Dendritic cell treated with granulocyte-macrophage colony-stimulating factor and Interleukin-4, amounts not matched to agents 40 ng/mL and 50 ng/mL, for 4 days (primary cell): ENCODE data around the gene CCDC71L.

Source experiments
- H3K27ac Mint-ChIP-seq: one replicate; pipeline ENCODE4 v1.8.0; 2022; ENCODE audit warnings: mild to moderate bottlenecking, mixed read lengths
- H3K27me3 Mint-ChIP-seq: one replicate; pipeline ENCODE4 v1.8.0; 2022; ENCODE audit warnings: mild to moderate bottlenecking, mixed read lengths
- H3K36me3 Mint-ChIP-seq: one replicate; pipeline ENCODE4 v1.8.0; 2022; ENCODE audit warnings: low read depth, mixed read lengths
- H3K4me1 Mint-ChIP-seq: one replicate; pipeline ENCODE4 v1.8.0; 2022; ENCODE audit warnings: low read depth, mixed read lengths
- H3K4me3 Mint-ChIP-seq: one replicate; pipeline ENCODE4 v1.8.0; 2022; ENCODE audit warnings: mild to moderate bottlenecking, moderate library complexity, mixed read lengths
- H3K9me3 Mint-ChIP-seq: one replicate; pipeline ENCODE4 v1.8.0; 2022; ENCODE audit warnings: mixed read lengths
- intact Hi-C: fragments of 100-400 bp; cut with micrococcal nuclease; formaldehyde crosslinking; loops from one replicate; pipeline ENCODE4 v1.15.0; 2022

The CCDC71L gene

GRCh38 chr7:106646256-106646655, 14.7 kb downstream of the CCDC71L start:
- peaks cover 9% of the 10 kb centered on the region for H3K9me3 Mint-ChIP-seq
- H3K36me3 Mint-ChIP-seq = no peaks in the 10 kb centered on the region
- H3K27ac Mint-ChIP-seq = no peak overlapping the region
- intact Hi-C loops = no loop called here
- no peak overlapping the region for H3K4me3 Mint-ChIP-seq
- H3K27me3 Mint-ChIP-seq = no peaks in the 10 kb centered on the region
- H3K4me1 Mint-ChIP-seq = peaks cover 5% of the 10 kb centered on the region

- no peaks in the 10 kb centered on the region for H3K36me3 Mint-ChIP-seq
- no peaks in the 10 kb centered on the region for H3K27me3 Mint-ChIP-seq
- peaks cover 9% of the 10 kb centered on the region for H3K9me3 Mint-ChIP-seq
- intact Hi-C loops = no loop called here
- H3K27ac Mint-ChIP-seq = no peak overlapping the region
- H3K4me3 Mint-ChIP-seq = no peak overlapping the region
- peaks cover 5% of the 10 kb centered on the region for H3K4me1 Mint-ChIP-seq
Measured at GRCh38 chr7:106644999-106645398, 16.0 kb downstream of the CCDC71L start.

GRCh38 chr7:106643216-106644000, 17.6 kb downstream of the CCDC71L start:
- Mint-ChIP-seq H3K27me3 (no peaks in the 10 kb centered on the region), H3K4me3 (no peak overlapping the region), H3K4me1 (peaks cover 11% of the 10 kb centered on the region), H3K27ac (no peak overlapping the region), H3K36me3 (no peaks in the 10 kb centered on the region), H3K9me3 (no peaks in the 10 kb centered on the region)
- intact Hi-C loops = no loop called here

GRCh38 chr7:106641416-106641815, 19.5 kb downstream of the CCDC71L start:
- no peaks in the 10 kb centered on the region for H3K27me3 Mint-ChIP-seq
- intact Hi-C loops = no loop called here
- H3K4me1 Mint-ChIP-seq = peaks cover 11% of the 10 kb centered on the region
- H3K27ac Mint-ChIP-seq = no peak overlapping the region
- H3K9me3 Mint-ChIP-seq = no peaks in the 10 kb centered on the region
- no peak overlapping the region for H3K4me3 Mint-ChIP-seq
- no peaks in the 10 kb centered on the region for H3K36me3 Mint-ChIP-seq

- Mint-ChIP-seq H3K36me3 (no peaks in the 10 kb centered on the region), H3K27me3 (peaks cover 1% of the 10 kb centered on the region), H3K4me3 (no peak overlapping the region), H3K4me1 (peaks cover 11% of the 10 kb centered on the region), H3K27ac (no peak overlapping the region), H3K9me3 (no peaks in the 10 kb centered on the region)
- intact Hi-C loops = no loop called here
Measured at GRCh38 chr7:106640368-106641141, 20.4 kb downstream of the CCDC71L start.

- H3K4me3 Mint-ChIP-seq = no peak overlapping the region
- no peak overlapping the region for H3K27ac Mint-ChIP-seq
- intact Hi-C loops = loop anchor here (5.0 kb wide), 1 partner anchor 37 kb away; no protein-coding TSS in a partner anchor
- no peaks in the 10 kb centered on the region for H3K9me3 Mint-ChIP-seq
- H3K4me1 Mint-ChIP-seq = peaks cover 11% of the 10 kb centered on the region
- H3K36me3 Mint-ChIP-seq = no peaks in the 10 kb centered on the region
- H3K27me3 Mint-ChIP-seq = peaks cover 1% of the 10 kb centered on the region
Measured at GRCh38 chr7:106639476-106640334, 21.3 kb downstream of the CCDC71L start.

- no peaks in the 10 kb centered on the region for H3K9me3 Mint-ChIP-seq
- no peak overlapping the region for H3K27ac Mint-ChIP-seq
- H3K36me3 Mint-ChIP-seq = no peaks in the 10 kb centered on the region
- no peak overlapping the region for H3K4me3 Mint-ChIP-seq
- intact Hi-C loops = loop anchor here (5.0 kb wide), 1 partner anchor 33 kb away; no protein-coding TSS in a partner anchor
- peaks cover 11% of the 10 kb centered on the region for H3K4me1 Mint-ChIP-seq
- peaks cover 1% of the 10 kb centered on the region for H3K27me3 Mint-ChIP-seq
Measured at GRCh38 chr7:106635411-106635810, 25.5 kb downstream of the CCDC71L start.

- H3K9me3 Mint-ChIP-seq = no peaks in the 10 kb centered on the region
- no peaks in the 10 kb centered on the region for H3K36me3 Mint-ChIP-seq
- intact Hi-C loops = loop anchor here (5.0 kb wide), 1 partner anchor 33 kb away; no protein-coding TSS in a partner anchor
- no peak overlapping the region for H3K27ac Mint-ChIP-seq
- H3K4me3 Mint-ChIP-seq = no peak overlapping the region
- H3K27me3 Mint-ChIP-seq = peaks cover 3% of the 10 kb centered on the region
- peaks cover 11% of the 10 kb centered on the region for H3K4me1 Mint-ChIP-seq
Measured at GRCh38 chr7:106634958-106635357, 26.0 kb downstream of the CCDC71L start.

- H3K27ac Mint-ChIP-seq = no peak overlapping the region
- intact Hi-C loops = no loop called here
- H3K9me3 Mint-ChIP-seq = no peaks in the 10 kb centered on the region
- peaks cover 3% of the 10 kb centered on the region for H3K27me3 Mint-ChIP-seq
- H3K4me3 Mint-ChIP-seq = no peak overlapping the region
- H3K36me3 Mint-ChIP-seq = no peaks in the 10 kb centered on the region
- H3K4me1 Mint-ChIP-seq = peaks cover 5% of the 10 kb centered on the region
Measured at GRCh38 chr7:106630648-106631047, 30.3 kb downstream of the CCDC71L start.

- intact Hi-C loops = no loop called here
- Mint-ChIP-seq H3K4me3 (no peak overlapping the region), H3K9me3 (no peaks in the 10 kb centered on the region), H3K4me1 (peaks cover 9% of the 10 kb centered on the region), H3K27ac (no peak overlapping the region), H3K27me3 (peaks cover 3% of the 10 kb centered on the region), H3K36me3 (no peaks in the 10 kb centered on the region)
Measured at GRCh38 chr7:106629516-106629915, 31.4 kb downstream of the CCDC71L start.

GRCh38 chr7:106626376-106627164, 34.4 kb downstream of the CCDC71L start:
- peaks cover 11% of the 10 kb centered on the region for H3K9me3 Mint-ChIP-seq
- H3K4me1 Mint-ChIP-seq = peaks cover 9% of the 10 kb centered on the region

GRCh38 chr7:106625678-106626301, 35.2 kb downstream of the CCDC71L start:
- H3K27ac Mint-ChIP-seq = no peak overlapping the region
- intact Hi-C loops = no loop called here

More at GRCh38 chr7:106626376-106627164, 34.4 kb downstream of the CCDC71L start:
- no peak overlapping the region for H3K27ac Mint-ChIP-seq
- H3K36me3 Mint-ChIP-seq = no peaks in the 10 kb centered on the region
- no peak overlapping the region for H3K4me3 Mint-ChIP-seq
- peaks cover 3% of the 10 kb centered on the region for H3K27me3 Mint-ChIP-seq
- intact Hi-C loops = no loop called here

GRCh38 chr7:106623853-106624252, 37.1 kb downstream of the CCDC71L start:
- Mint-ChIP-seq H3K27me3 (peaks cover 2% of the 10 kb centered on the region), H3K4me1 (peaks cover 14% of the 10 kb centered on the region), H3K36me3 (no peaks in the 10 kb centered on the region), H3K9me3 (peaks cover 25% of the 10 kb centered on the region), H3K4me3 (no peak overlapping the region), H3K27ac (no peak overlapping the region)
- intact Hi-C loops = no loop called here

More at GRCh38 chr7:106625678-106626301, 35.2 kb downstream of the CCDC71L start:
- Mint-ChIP-seq H3K4me3 (no peak overlapping the region), H3K36me3 (no peaks in the 10 kb centered on the region), H3K9me3 (peaks cover 16% of the 10 kb centered on the region), H3K27me3 (peaks cover 3% of the 10 kb centered on the region), H3K4me1 (peaks cover 9% of the 10 kb centered on the region)
